Omental fat pad (tissue), 4 donors: ENCODE data around the gene MMP28. TPM values are rescaled to one million over a fixed set of nuclear protein-coding genes. Genes with fewer than 3 reads are reported as not detected.

Source experiments
- ATAC-seq: fragments of 150-250 bp; one replicate; pipeline ENCODE4 v1.9.1; 2016; ENCODE audit warnings: mild to moderate bottlenecking, moderate library complexity; ENCODE audit not compliant: low FRiP score
- DNase-seq: peaks from one replicate; pipeline ENCODE4 v3.0.0-alpha.2; 2019; ENCODE audit warnings: low spot score
- total RNA-seq, 4 donors: library from RNA; depleted of rRNA; stranded (reverse); fragments of >200 nt; gene quantifications; one replicate each; pipeline ENCODE4 v1.1.0, GENCODE V29; 2016
- TF ChIP-seq, protein P1 (sequence below), 3 donors: fragments of 450-650 bp; IDR thresholded peaks; one replicate each; pipeline ENCODE4 v1.5.1; 2016 to 2017; ENCODE audit warnings: antibody characterized with exemption in 3 of 3, mild to moderate bottlenecking in 3 of 3, moderate library complexity in 2 of 3

Gene MMP28
- total RNA-seq, 4 donors from 2014 or later: 31.5 to 65.6 (median 48.7) TPM

DNA sequence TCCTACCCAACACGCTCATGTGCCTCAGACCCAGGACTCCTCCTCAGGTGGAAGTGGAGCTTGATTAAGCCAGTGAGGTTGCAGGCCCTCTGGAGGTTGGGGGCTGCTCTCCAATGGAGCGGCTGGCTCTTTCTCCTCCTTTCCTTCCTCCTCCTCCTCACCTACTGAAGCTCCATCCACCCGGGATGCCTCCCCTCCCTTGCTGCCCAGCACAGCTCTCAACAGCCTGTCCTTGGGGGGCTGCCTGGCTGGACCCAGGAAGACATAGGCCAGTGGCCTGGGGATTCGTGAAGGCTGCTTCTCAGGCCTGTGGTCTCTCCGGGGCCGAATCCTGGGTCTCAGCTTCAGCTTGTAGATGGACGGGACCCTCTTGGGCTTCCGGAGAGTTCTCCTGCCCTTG lies 50.6 kb downstream of the MMP28 start:
- ATAC-seq (no peak), DNase-seq (no peak)
- TF ChIP-seq, protein P1, sequence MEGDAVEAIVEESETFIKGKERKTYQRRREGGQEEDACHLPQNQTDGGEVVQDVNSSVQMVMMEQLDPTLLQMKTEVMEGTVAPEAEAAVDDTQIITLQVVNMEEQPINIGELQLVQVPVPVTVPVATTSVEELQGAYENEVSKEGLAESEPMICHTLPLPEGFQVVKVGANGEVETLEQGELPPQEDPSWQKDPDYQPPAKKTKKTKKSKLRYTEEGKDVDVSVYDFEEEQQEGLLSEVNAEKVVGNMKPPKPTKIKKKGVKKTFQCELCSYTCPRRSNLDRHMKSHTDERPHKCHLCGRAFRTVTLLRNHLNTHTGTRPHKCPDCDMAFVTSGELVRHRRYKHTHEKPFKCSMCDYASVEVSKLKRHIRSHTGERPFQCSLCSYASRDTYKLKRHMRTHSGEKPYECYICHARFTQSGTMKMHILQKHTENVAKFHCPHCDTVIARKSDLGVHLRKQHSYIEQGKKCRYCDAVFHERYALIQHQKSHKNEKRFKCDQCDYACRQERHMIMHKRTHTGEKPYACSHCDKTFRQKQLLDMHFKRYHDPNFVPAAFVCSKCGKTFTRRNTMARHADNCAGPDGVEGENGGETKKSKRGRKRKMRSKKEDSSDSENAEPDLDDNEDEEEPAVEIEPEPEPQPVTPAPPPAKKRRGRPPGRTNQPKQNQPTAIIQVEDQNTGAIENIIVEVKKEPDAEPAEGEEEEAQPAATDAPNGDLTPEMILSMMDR (IDR thresholded peaks at IDR 0.05): no peak

DNA sequence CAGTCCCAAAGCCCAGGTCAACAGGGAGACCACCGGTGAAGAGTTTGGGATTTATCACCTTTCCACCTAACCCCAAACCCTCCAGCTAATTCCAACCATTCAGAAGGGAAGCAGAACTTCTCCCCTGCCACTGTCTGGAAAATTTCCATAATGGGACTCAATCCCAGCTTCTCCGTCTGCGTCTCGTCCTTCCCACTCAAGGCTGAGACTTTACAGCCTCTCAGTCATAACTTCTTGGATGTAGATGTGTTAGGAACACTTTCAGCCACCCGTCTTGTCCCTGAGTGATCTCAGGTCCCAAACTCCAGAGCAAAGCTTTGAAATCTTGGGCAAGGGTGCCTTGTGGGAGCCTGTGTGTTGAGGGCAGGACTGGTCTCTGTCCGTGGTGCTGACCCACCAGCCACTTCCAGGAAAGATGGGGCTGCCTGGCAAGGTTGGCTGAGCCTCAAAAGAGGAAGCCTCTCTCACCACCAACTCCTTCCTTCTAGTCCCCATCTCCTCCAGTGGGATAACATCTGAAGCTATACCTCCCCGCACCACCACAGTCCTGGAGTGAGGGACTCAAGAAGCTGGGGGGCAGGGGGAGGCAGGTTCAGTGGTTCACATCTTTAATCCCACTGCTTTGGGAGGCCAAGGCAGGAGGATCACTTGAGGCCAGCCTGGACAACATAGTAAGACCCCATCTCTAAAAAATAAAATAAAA lies 51.7 kb downstream of the MMP28 start:
- DNase-seq (no peak), ATAC-seq (no peak)
- TF ChIP-seq, protein P1 (IDR thresholded peaks at IDR 0.05): no peak

DNA sequence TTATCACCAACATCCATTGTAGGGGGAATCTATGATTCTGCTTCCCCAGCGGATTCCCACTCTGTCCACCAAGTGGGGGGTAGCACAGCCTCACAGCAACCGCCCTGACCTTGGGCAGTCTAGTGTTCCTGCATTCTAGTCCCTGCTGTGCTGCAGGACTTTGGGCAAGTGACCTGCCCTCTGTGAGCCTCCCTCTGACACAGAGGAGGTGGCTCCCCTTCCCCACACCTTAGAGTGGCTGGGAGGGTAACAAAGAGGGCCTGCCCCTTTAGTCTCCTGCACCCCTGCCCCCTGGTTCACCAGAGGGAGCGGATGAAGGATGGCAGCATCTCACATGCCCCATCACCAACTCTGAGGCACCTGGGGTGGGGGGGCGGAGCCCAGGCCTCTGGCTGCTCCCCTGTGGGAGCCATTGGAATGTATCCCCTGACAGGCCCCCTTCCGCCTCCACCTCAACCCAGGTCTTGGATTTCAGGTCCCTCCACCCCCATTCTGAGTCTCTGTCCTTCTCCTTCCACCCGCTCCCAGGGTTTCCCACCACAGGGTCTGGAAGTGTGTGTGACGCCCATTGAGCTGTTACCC lies 52.5 kb downstream of the MMP28 start:
- TF ChIP-seq, protein P1 (IDR thresholded peaks at IDR 0.05): no peak
- ATAC-seq (no peak), DNase-seq (no peak)

DNA sequence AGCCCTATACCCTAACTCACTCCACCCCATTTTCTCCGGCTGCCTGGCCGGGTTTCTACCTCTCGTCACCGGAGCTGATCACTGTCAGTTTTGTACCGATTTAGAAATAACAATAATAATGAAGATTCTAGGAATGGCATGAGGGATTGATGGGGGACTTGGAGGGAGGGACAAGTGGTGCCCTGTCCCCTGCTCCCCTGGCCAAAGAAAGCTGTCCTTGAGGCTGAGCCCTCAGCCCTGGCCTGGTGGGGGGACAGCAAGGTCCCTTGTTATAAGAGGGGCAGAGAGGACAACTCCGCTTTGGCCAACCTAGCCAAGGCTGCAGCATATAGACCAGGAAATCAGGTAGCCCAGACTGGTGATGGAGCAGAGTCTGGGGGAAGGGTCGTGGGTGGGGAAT lies 52.9 kb downstream of the MMP28 start:
- DNase-seq: no peak
- ATAC-seq: no peak
- TF ChIP-seq, protein P1 (IDR thresholded peaks at IDR 0.05): no peak

DNA sequence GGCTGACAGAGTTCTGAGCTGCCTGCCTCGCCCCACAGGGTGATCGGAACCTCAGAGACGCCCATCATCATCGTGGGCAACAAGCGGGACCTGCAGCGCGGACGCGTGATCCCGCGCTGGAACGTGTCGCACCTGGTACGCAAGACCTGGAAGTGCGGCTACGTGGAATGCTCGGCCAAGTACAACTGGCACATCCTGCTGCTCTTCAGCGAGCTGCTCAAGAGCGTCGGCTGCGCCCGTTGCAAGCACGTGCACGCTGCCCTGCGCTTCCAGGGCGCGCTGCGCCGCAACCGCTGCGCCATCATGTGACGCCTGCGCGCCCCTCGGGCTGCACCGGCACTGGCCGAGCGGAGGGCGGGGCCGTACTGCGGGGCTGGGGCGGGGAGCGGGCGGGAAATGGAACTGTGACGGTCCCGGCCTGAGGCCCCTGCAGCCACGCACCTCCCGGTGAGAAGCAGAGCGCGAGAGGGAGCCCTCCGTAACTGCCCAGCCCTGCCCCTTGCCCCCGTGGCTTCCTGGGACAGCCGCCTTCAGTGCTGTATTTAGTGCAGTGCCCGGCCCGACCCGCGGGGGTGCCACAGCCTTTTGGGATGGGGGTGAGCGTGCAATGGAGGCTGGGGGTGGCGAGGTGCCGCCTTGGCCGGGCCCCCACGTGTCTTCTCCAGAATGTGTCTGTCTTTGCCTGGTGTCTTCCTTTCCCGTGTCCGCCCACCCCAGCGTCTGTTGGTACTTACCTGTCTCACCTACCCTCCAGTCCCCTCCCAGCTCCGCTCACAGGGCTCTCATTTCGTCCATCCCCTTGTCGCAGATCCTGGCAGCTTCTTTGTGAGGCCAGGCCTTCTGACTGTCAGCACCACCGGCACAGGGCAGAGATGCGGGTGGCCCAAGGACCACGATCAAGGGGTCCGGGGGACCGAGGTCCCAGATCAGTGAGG lies 54.2 kb downstream of the MMP28 start:
- TF ChIP-seq, protein P1 (IDR thresholded peaks at IDR 0.05): no peak
- DNase-seq (no peak), ATAC-seq (no peak)

DNA sequence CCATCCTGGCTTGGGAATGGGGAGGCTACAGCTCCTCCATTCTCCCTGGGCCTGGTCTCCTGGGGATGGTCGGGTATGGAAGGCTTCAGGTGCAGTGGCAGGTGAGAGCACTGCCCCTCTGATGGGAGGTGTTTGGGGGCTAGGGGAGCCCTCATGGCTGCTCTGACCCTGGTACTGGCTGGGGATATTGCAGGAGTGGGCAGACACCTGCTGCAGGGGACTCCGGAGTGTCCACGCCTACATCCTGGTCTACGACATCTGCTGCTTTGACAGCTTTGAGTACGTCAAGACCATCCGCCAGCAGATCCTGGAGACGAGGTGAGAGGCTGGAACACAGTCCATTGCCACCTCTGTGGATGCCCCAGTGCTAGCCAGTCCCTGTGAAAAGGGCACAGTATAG lies 55.2 kb downstream of the MMP28 start:
- TF ChIP-seq, protein P1 (IDR thresholded peaks at IDR 0.05): no peak
- DNase-seq: no peak

More for the DNA sequence above, 55.2 kb downstream of the MMP28 start:
- no peak for ATAC-seq
